ENCODE measurements around the gene ZFYVE9.

DNA sequence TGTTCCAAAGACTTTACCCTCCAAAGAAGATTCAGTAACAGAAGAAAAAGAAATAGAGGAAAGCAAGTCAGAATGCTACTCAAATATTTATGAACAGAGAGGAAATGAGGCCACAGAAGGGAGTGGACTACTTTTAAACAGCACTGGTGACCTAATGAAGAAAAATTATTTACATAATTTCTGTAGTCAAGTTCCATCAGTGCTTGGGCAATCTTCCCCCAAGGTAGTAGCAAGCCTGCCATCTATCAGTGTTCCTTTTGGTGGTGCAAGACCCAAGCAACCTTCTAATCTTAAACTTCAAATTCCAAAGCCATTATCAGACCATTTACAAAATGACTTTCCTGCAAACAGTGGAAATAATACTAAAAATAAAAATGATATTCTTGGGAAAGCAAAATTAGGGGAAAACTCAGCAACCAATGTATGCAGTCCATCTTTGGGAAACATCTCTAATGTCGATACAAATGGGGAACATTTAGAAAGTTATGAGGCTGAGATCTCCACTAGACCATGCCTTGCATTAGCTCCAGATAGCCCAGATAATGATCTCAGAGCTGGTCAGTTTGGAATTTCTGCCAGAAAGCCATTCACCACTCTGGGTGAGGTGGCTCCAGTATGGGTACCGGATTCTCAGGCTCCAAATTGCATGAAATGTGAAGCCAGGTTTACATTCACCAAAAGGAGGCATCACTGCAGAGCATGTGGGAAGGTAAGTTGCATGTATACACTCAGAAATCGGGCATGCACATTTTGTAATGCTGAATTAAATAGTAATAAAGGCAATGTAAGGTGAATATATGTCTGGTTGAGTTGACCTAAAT, 97.2 kb downstream of the ZFYVE9 start:
- TF ChIP-seq TOX (CRISPR knock-in tag; IDR thresholded peaks at IDR 0.05; ENCODE audit: borderline replicate concordance) = no peak
- TF ChIP-seq CREB5 (CRISPR knock-in tag; IDR thresholded peaks at IDR 0.05; ENCODE audit: low read depth) = no peak
- TF ChIP-seq PATZ1 (CRISPR knock-in tag; IDR thresholded peaks at IDR 0.05; ENCODE audit: borderline replicate concordance) = no peak
- no peak for TF ChIP-seq CSDC2 (CRISPR knock-in tag; IDR thresholded peaks at IDR 0.05)
- no peak for TF ChIP-seq TSHZ2 (CRISPR knock-in tag; IDR thresholded peaks at IDR 0.05)
- TF ChIP-seq ESRRG (CRISPR knock-in tag; IDR thresholded peaks at IDR 0.05) = no peak
- TF ChIP-seq RARB (CRISPR knock-in tag; IDR thresholded peaks at IDR 0.05) = no peak
- no peak for TF ChIP-seq GLIS3 (CRISPR knock-in tag; IDR thresholded peaks at IDR 0.05)
- TF ChIP-seq ZNF565 (CRISPR knock-in tag; conservative IDR thresholded peaks at IDR 0.05; ENCODE audit: low read depth) = no peak
- no peak for TF ChIP-seq ZC3H10 (CRISPR knock-in tag; IDR thresholded peaks at IDR 0.05)
- TF ChIP-seq ZFP3 (CRISPR knock-in tag; IDR thresholded peaks at IDR 0.05) = no peak
